CD4-positive, alpha-beta T cell treated with Interleukin-17A for 1 hour (primary cell): ENCODE results near the gene UBE2U.
"Not testable (repeated sequence)": the region's sequence is repeated elsewhere in the genome, so short reads cannot be mapped to it uniquely, and the experiment has no call there.

ENCODE experiments used
- DNase-seq: peaks from one replicate; pipeline ENCODE4 v3.0.0-alpha.2; 2020

The UBE2U gene

GRCh38 chr1:64241069-64241468 is 37.6 kb downstream of the UBE2U start:
- DNase-seq = no peak

DNA sequence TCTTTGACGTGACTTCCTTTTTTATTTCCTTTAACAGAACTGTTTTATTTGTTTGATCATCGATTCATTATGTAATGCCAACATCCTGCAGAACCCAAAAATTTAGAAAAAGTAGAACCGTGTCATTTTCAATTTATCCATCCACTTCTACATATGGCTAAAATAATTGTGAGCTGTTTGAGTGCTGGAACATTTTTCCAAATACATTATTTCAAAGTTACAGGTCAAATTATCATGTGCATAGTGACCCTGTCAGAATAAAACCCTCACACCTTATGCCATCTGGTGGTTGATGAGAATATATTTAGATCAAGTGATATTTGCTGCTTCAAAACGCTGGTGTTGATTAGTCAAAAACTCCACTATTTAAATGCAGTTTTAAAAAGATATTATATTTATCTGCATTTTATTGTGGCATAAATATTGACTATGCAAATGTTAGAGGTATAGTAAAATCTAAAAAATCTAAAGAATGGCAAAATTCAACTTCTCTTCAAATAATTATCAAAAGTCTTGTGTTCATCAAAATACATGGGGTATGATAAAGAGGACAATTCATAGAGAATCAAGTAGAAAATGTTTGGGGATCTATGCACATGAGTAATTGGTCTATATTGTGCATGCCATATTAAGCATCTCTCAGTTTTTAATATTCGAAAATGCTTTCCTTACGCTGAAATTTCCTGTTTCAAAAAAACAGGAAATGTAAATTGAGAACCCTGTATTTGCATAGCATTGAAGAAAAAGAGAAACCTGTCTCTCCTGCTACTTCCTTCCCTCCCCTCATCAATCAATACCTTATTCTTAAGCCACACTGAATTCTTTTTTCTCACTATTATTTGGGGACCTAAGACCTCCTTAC is 39.7 kb downstream of the UBE2U start:
- peak; percentile 10 for DNase-seq

GRCh38 chr1:64243757-64244080 is 40.3 kb downstream of the UBE2U start:
- DNase-seq = no peak

DNA sequence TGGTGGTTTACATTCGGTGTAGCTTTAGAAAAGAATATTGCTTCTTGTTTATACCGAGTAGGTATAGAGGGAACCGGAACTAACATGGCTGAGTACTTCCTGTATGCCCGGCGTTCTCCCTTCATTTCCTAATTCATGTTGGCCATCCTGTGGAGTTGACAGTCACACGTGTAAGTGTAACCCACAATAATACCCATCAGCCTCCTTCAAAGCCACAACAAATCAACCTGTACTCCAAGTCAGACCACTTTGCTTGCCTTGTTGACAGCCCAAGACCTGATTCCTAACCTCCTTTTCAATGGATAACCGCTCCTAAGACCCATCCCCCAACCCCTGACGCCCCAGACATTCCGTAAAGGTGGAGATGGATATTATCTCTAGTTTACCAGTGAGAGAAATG is 42.1 kb downstream of the UBE2U start:
- DNase-seq = no peak

GRCh38 chr1:64246294-64246917 is 43.0 kb downstream of the UBE2U start:
- DNase-seq = peak; percentile 44

DNA sequence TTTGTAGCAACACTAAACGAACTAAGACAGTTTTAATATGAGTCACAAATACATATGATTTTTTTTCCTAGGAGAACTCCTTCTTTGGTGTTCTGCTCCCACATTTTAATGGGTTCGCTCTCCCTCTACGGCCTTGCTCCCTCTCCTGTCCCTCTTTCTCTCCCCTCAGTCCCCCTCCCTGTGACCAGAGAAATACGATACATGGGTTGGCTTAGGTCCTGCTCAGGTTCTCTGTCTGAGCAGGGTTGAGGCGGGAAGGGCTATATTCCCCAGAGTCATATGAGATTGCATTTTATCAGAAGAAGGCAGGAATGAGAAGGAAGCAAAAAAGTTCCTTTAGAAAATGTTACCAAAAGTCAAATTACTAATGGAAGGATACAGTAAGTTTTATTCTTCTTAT is 44.6 kb downstream of the UBE2U start:
- DNase-seq = no peak

DNA sequence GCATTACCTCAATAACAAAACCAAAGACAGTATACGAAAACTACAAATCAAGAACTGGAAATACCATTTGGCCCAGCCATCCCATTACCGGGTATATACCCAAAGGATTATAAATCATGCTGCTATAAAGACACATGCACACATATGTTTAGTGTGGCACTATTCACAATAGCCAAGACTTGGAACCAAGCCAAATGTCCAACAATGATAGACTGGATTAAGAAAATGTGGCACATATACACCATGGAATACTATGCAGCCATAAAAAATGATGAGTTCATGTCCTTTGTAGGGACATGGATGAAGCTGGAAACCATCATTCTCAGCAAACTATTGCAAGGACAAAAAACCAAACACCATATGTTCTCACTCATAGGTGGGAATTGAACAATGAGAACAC is 47.0 kb downstream of the UBE2U start:
- not testable (repeated sequence) for DNase-seq

DNA sequence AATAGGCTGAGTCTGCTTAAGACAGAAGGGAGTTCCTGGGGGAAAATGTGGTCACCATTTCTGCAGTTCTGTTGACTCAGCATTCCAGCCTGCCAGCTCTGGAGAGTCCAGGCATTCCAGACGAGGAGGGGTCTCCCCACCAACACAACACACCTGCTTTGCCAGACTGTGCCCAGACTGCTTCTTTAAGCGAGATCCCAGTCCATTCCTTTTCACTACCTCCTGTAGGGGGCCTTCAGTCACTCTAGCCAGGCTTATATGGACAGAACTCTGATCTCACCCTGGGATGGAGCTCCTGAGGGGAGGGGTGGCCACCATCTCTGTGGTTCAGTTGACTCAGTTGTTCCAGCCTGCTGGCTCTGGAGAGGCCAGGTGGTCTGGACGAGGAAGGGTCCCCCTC is 48.5 kb downstream of the UBE2U start:
- DNase-seq = no peak

DNA sequence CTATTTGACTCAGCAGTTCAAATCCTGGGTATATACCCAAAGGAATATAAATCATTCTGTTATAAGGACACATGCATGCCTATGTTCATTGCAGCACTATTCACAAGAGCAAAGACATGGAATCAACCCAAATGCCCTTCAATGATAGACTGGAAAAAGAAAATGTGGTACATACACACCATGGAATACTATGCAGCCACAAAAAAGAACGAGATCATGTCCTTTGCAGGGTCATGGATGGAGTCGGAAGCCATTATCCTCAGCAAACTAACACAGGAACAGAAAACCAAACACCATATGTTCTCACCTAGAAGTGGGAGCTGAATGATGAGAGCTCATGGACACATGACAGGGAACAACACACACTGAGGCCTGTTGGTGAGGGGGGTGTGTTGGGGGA is 53.8 kb downstream of the UBE2U start:
- DNase-seq = not testable (repeated sequence)

- DNase-seq = not testable (repeated sequence)
Observed at GRCh38 chr1:64258444-64258843, 55.0 kb downstream of the UBE2U start.

DNA sequence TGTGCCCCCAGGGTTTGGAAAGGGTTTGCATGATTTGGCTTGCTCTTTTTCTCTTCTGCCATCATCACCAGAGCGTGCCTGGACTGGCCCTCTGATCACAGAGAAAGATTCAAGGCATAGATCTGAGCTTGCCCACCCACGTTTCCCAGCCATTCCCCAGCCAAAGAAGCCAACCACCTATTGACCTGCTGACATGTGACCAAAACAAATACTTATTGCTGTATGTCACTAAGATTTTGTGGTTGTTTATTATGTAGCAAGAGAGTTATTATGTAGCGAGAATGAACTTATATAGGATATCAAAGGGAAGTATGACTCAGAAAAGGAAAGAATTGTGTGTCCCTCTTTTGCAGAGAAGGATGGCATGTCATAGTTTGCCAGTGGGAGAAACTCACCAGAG is 59.9 kb downstream of the UBE2U start:
- DNase-seq = no peak

DNA sequence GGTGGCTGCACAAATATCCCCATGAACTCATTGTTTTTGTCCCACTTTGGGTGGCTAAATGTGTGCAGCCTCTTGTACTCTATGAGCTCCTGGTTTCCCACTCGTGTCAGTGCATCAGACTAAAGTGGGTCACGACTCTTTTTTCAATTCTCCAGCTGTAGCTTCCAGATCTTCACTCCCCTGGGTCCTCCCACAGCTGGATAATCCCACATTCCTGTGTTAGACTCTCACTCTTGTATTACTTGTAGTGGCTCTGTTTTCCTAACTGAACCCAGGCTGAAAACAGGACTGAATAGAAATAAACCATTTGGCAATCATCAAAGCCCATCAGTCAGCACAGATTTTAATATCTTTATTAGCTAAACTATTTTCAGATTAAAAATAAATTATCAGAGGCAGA is 60.4 kb downstream of the UBE2U start:
- no peak for DNase-seq

- DNase-seq = no peak
Observed at GRCh38 chr1:64265141-64265540, 61.7 kb downstream of the UBE2U start.

- no peak for DNase-seq
Observed at GRCh38 chr1:64266991-64267390, 63.6 kb downstream of the UBE2U start.

DNA sequence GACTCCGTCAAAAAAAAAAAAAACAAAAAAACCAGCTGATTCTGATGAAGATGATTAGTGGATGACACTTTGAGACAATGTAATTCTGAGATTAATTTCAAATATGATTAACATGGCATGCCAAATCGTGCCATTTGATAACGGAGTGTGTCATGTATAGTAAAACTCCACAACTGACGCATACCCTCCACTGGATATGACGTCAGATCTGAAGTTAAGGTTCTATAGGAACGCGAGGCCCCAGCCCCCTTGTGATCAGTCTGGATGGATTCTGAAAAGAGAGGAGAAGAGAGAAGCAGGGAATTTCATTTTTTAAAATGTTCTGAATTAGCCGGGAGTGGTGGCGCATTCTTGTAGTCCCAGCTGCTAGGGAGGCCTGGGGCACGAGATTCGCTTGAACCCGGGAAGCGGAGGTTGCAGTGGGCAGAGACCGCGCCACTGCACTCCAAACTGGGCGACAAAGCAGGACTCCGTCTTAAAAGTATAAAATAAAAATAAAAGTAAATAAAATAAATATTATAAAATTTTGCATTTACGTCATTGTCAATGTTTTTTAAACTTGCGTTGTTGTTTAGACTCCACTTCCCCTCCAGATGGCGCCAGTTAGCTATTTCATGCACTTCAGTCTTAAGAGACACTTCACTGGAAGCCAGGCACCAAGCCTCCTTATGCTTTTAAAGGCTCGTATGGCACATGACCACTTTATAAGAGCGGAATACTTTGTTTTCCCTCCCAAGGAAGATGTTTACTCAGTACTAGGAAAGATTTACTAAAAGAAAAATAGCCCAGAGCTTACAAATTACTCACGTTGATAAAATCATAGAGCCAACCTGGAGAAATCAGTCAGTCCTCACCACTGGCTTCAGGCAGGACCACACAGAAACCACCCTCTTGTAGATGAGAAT is 65.5 kb downstream of the UBE2U start:
- peak; percentile 64 for DNase-seq

DNA sequence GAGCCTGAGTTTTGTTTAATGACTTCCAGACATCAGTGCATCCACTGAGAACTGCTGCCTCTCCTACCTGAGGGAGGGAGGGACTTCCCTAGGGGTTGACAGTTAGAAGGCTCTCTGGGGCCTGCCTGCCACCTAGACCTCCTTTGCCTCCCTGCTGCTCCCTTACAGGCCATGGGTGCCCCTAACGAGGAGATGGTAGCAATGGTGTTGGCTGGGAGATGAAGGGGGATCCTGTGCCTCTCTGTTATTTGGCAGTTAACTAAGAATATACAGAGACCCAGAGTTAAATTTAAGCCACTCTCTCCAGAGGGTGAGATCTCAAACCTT is 66.1 kb downstream of the UBE2U start:
- DNase-seq = no peak

GRCh38 chr1:64280001-64280400 is 76.6 kb downstream of the UBE2U start:
- DNase-seq = no peak

- DNase-seq = no peak
Observed at GRCh38 chr1:64282351-64282750, 78.9 kb downstream of the UBE2U start.

DNA sequence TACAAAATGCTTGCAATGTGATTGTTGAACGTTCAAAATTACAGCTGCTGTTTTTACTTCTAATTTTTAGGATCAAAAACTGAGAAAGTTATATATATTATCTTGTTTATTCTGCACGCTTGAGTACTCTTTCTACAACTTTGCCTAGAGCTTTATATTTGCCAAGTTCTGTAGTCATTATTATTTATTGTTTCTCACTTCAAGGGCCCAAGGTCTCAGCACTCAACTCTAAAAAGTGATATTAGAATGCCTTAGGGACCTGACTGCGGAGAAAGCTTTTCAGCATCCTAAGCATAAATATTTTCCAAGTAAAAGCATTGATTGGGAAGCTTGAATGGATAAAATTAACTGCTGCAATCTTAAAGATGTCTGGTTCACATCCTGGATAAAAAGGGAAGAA is 83.6 kb downstream of the UBE2U start:
- no peak for DNase-seq

- DNase-seq = no peak
Observed at GRCh38 chr1:64290420-64290819, 87.0 kb downstream of the UBE2U start.

DNA sequence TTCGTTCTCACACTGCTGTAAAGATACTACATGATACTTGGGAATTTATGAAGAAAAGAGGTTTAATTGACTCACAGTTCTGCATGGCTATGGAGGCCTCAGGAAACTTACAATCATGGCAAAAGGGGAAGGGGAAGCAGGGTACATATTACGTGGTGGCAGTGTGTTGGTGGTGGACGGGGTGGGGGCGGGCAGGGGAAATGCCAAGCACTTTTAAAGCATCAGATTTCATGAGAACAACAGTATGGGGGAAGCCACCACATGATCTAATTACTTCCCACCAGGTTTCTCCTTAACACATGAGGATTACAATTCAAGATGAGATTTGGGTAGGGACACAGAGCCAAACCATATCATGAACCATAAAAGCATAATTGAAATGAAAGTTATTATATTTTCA is 88.5 kb downstream of the UBE2U start:
- no peak for DNase-seq

DNA sequence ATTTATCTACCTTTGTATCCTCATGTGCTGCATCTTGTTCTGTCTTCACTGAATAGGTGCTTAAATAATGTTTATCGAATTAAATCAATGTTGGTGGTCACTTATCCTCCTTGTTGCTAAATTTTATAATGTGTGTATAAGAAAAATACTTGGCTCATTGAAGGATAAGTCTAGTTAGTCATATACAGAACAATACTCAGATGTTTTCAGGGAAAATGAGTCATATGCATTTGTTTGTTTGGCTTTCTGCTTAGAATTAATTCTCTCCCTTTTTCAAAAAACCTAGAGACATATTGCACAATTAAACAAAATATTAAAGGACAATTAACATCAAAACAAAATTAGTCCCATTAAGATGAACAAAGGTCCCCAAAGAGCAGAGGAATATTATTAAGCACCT is 89.0 kb downstream of the UBE2U start:
- no peak for DNase-seq

DNA sequence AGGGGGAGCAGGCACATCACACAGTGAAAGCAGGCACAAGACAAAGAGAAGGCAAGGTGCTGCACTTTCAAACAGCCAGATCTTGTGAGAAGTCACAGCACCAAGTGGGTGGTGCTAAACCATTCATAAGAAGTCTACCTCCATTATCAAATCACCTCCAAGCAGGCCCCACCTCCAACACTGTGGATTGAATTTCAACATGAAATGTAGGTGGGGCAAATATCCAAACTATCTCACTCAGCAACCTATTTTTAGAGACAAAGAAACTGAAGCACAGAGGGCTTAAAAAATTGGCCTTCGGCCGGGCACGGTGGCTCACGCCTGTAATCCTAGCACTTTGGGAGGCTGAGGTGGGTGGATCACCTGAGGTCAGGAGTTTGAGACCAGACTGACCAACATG is 90.4 kb downstream of the UBE2U start:
- no peak for DNase-seq

- DNase-seq = no peak
Observed at GRCh38 chr1:64295136-64295535, 91.7 kb downstream of the UBE2U start.
